CD14-positive monocyte (primary cell): ENCODE data around the gene SPSB1. TPM values are rescaled to one million over a fixed set of nuclear protein-coding genes. Genes with fewer than 3 reads are reported as not detected.

Source experiments
- DNase-seq, 3 donors: peaks; one replicate each; pipeline ENCODE4 v3.0.0-alpha.2; 2011 to 2022
- H2AFZ ChIP-seq: 2 replicates; pipeline ENCODE4 v1.6.0; 2012; ENCODE audit warnings: mild to moderate bottlenecking, low read depth, low read length, inconsistent platforms; ENCODE audit not compliant: insufficient read depth, poor library complexity, severe bottlenecking
- H3K27ac ChIP-seq, 2 donors: 1 replicate in 1 of 2; 2 replicates in 1 of 2; pipeline ENCODE4 v1.5.1; 2012 to 2013; ENCODE audit warnings: low read length in 2 of 2, control low read depth in 1 of 2, inconsistent platforms in 1 of 2, low read depth in 1 of 2, mild to moderate bottlenecking in 1 of 2
- H3K27me3 ChIP-seq, 2 donors: one replicate each; pipeline versions ENCODE4 v1.6.0 to v1.6.1; 2011 to 2013; ENCODE audit warnings: low read length in 2 of 2; ENCODE audit not compliant: control insufficient read depth in 2 of 2, insufficient read depth in 2 of 2
- H3K36me3 ChIP-seq, 2 donors: replicated peaks in 1 of 2; 1 replicate in 1 of 2; 2 replicates in 1 of 2; pipeline versions ENCODE4 v1.5.1 to v1.6.1; 2012 to 2013; ENCODE audit warnings: low read length in 2 of 2, control low read depth in 1 of 2, inconsistent platforms in 1 of 2, mild to moderate bottlenecking in 1 of 2; ENCODE audit not compliant: insufficient read depth in 2 of 2, control insufficient read depth in 1 of 2
- H3K4me1 ChIP-seq, 2 donors: 1 replicate in 1 of 2; 2 replicates in 1 of 2; pipeline versions ENCODE4 v1.5.1 to v1.6.1; 2012 to 2013; ENCODE audit warnings: low read length in 2 of 2, control low read depth in 1 of 2, inconsistent platforms in 1 of 2, mild to moderate bottlenecking in 1 of 2, moderate library complexity in 1 of 2; ENCODE audit not compliant: insufficient read depth in 2 of 2, control insufficient read depth in 1 of 2
- H3K4me2 ChIP-seq: replicated peaks from 2 replicates; pipeline ENCODE3; 2012; ENCODE audit warnings: low read length, moderate library complexity, mild to moderate bottlenecking; ENCODE audit not compliant: poor library complexity, severe bottlenecking; ENCODE audit errors: extremely low read depth
- H3K4me3 ChIP-seq, 3 experiments: fragments of 200-600 bp in 1 of 3; sonication (generic) in 1 of 3; replicated peaks in 1 of 3; 1 replicate in 2 of 3; 2 replicates in 1 of 3; pipeline ENCODE4 v1.5.1; 2011 to 2013; ENCODE audit warnings: low read length in 3 of 3, mild to moderate bottlenecking in 3 of 3, control low read depth in 2 of 3, low read depth in 2 of 3, inconsistent platforms in 1 of 3, moderate library complexity in 1 of 3
- H3K79me2 ChIP-seq: 2 replicates; pipeline ENCODE4 v1.6.0; 2012; ENCODE audit warnings: mild to moderate bottlenecking, control low read depth, inconsistent platforms, low read length, moderate library complexity; ENCODE audit not compliant: insufficient read depth
- H3K9ac ChIP-seq: 2 replicates; pipeline ENCODE4 v1.6.0; 2017; ENCODE audit warnings: low read length, mild to moderate bottlenecking; ENCODE audit not compliant: insufficient read depth, poor library complexity, severe bottlenecking
- H3K9me3 ChIP-seq, 2 donors: replicated peaks in 1 of 2; 1 replicate in 1 of 2; 2 replicates in 1 of 2; pipeline versions ENCODE4 v1.5.1 to v1.6.1; 2012 to 2013; ENCODE audit warnings: low read length in 2 of 2, control low read depth in 1 of 2; ENCODE audit not compliant: control insufficient read depth in 1 of 2, insufficient read depth in 1 of 2
- H4K20me1 ChIP-seq: 2 replicates; pipeline ENCODE4 v1.6.0; 2012; ENCODE audit warnings: mild to moderate bottlenecking, low read length, control low read depth, moderate library complexity; ENCODE audit not compliant: insufficient read depth
- H3K27ac Mint-ChIP-seq, 7 donors: one replicate each; pipeline ENCODE4 v1.8.0; 2020; ENCODE audit warnings: mild to moderate bottlenecking in 7 of 7, mixed read lengths in 7 of 7, moderate library complexity in 6 of 7, inconsistent platforms in 2 of 7
- H3K27me3 Mint-ChIP-seq, 3 donors: one replicate each; pipeline ENCODE4 v1.8.0; 2021 to 2022; ENCODE audit warnings: low read depth in 3 of 3, mild to moderate bottlenecking in 3 of 3, mixed read lengths in 3 of 3, moderate library complexity in 3 of 3, inconsistent platforms in 1 of 3
- H3K36me3 Mint-ChIP-seq, 2 donors: one replicate each; pipeline ENCODE4 v1.8.0; 2020; ENCODE audit warnings: mixed read lengths in 2 of 2, inconsistent platforms in 1 of 2, mild to moderate bottlenecking in 1 of 2
- H3K4me1 Mint-ChIP-seq: one replicate; pipeline ENCODE4 v1.8.0; 2020; ENCODE audit warnings: mild to moderate bottlenecking, mixed read lengths
- H3K4me3 Mint-ChIP-seq, 2 donors: one replicate each; pipeline ENCODE4 v1.8.0; 2020; ENCODE audit warnings: mild to moderate bottlenecking in 2 of 2, mixed read lengths in 2 of 2, moderate library complexity in 1 of 2
- H3K9me3 Mint-ChIP-seq, 7 donors: one replicate each; pipeline ENCODE4 v1.8.0; 2020 to 2022; ENCODE audit warnings: mixed read lengths in 7 of 7, mild to moderate bottlenecking in 6 of 7, moderate library complexity in 6 of 7, inconsistent platforms in 2 of 7
- WGBS: methylation state at CpG from one replicate; pipeline ENCODE4 v1.1.5; 2013; ENCODE audit warnings: missing lambda C conversion rate; ENCODE audit not compliant: insufficient coverage; 5-methylcytosine and 5-hydroxymethylcytosine counted together
- intact Hi-C, 2 donors: fragments of 100-400 bp; cut with micrococcal nuclease; formaldehyde crosslinking; loops; one replicate each; pipeline versions ENCODE4 v1.15.0 to v1.15.1; 2023
- polyA plus RNA-seq, 3 donors: library from polyadenylated mRNA; depleted of rRNA in 1 of 3; unstranded in 2 of 3; stranded (reverse) in 1 of 3; fragments of 300-500 nt in 2 of 3; fragments of >200 nt in 1 of 3; fragmentation: Illumina TruSeq in 2 of 3; gene quantifications; 1 replicate in 2 of 3; 2 replicates in 1 of 3; pipeline ENCODE4 v1.2.3, GENCODE V29; 2012 to 2021
- TF ChIP-seq, protein P1 (sequence below): fragments of 200-600 bp; IDR thresholded peaks from one replicate; pipeline ENCODE4 v1.8.0; 2022; ENCODE audit warnings: antibody characterized with exemption, mild to moderate bottlenecking

The SPSB1 gene
- polyA plus RNA-seq, 3 donors = 0.15 to 1.2 (median 0.29) TPM

GRCh38 chr1:9345922-9346321 lies 53.2 kb downstream of the SPSB1 start:
- no peak overlapping the region for H3K4me2 ChIP-seq
- H3K4me3 Mint-ChIP-seq = no peak overlapping the region
- peaks cover 0 to 7% (median 0%) of the 10 kb centered on the region in 7 donors for H3K9me3 Mint-ChIP-seq
- intact Hi-C loops = no loop called here
- H3K79me2 ChIP-seq = no peaks in the 10 kb centered on the region
- TF ChIP-seq, protein P1, sequence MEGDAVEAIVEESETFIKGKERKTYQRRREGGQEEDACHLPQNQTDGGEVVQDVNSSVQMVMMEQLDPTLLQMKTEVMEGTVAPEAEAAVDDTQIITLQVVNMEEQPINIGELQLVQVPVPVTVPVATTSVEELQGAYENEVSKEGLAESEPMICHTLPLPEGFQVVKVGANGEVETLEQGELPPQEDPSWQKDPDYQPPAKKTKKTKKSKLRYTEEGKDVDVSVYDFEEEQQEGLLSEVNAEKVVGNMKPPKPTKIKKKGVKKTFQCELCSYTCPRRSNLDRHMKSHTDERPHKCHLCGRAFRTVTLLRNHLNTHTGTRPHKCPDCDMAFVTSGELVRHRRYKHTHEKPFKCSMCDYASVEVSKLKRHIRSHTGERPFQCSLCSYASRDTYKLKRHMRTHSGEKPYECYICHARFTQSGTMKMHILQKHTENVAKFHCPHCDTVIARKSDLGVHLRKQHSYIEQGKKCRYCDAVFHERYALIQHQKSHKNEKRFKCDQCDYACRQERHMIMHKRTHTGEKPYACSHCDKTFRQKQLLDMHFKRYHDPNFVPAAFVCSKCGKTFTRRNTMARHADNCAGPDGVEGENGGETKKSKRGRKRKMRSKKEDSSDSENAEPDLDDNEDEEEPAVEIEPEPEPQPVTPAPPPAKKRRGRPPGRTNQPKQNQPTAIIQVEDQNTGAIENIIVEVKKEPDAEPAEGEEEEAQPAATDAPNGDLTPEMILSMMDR = no peak
- H3K27me3 ChIP-seq = peaks cover 0 to 4% of the 10 kb centered on the region in 2 donors
- H3K4me1 Mint-ChIP-seq = peaks cover 5% of the 10 kb centered on the region
- H2AFZ ChIP-seq = no peak overlapping the region
- H3K4me3 ChIP-seq = no peak overlapping the region
- H3K27me3 Mint-ChIP-seq = peaks cover 10 to 25% (median 19%) of the 10 kb centered on the region in 3 donors
- no peaks in the 10 kb centered on the region for H4K20me1 ChIP-seq
- H3K9ac ChIP-seq = no peak overlapping the region
- H3K36me3 Mint-ChIP-seq = no peaks in the 10 kb centered on the region
- H3K27ac ChIP-seq = no peak overlapping the region
- WGBS = 88% methylated on average over 6 of the region's 9 CpGs
- H3K9me3 ChIP-seq = no peaks in the 10 kb centered on the region
- DNase-seq = no peak
- H3K36me3 ChIP-seq = no peaks in the 10 kb centered on the region
- H3K27ac Mint-ChIP-seq = no peak overlapping the region
- peaks cover 4% of the 10 kb centered on the region in 2 donors for H3K4me1 ChIP-seq

DNA sequence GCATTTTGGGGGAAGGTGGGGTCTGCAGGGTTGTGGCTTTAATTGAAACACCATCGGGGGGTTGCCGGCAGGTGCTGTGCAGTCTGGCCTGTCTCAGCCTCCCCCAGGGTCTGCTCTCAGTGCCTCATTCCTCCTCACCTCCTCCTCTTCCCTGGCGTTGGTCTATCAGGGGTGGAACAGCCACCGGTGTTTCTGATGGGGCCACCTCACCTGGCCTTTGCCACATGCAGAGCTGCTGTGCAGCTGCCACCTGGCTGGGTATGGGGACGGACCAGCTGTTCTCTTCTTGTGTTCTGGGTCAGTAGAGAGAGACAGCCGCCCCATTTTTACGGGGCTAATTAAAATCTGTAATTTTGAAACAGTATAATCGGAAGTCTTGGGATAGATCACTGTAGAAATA lies 53.9 kb downstream of the SPSB1 start:
- Histone ChIP-seq H3K27ac (no peak overlapping the region), H3K27me3 (peaks cover 0 to 4% of the 10 kb centered on the region in 2 donors), H3K4me2 (no peak overlapping the region), H3K9me3 (no peaks in the 10 kb centered on the region), H3K4me1 (no peaks in the 10 kb centered on the region), H2AFZ (no peak overlapping the region), H3K4me3 (no peak overlapping the region), H4K20me1 (no peaks in the 10 kb centered on the region), H3K36me3 (no peaks in the 10 kb centered on the region), H3K79me2 (no peaks in the 10 kb centered on the region), H3K9ac (no peak overlapping the region)
- H3K4me3 Mint-ChIP-seq = no peak overlapping the region
- TF ChIP-seq, protein P1 = no peak
- DNase-seq = no peak
- WGBS = 92% methylated on average over 4 of the region's 8 CpGs
- H3K9me3 Mint-ChIP-seq = peaks cover 0 to 8% (median 0%) of the 10 kb centered on the region in 7 donors
- H3K27ac Mint-ChIP-seq = no peak overlapping the region
- H3K4me1 Mint-ChIP-seq = no peaks in the 10 kb centered on the region
- intact Hi-C loops = no loop called here
- no peaks in the 10 kb centered on the region for H3K36me3 Mint-ChIP-seq
- H3K27me3 Mint-ChIP-seq = peaks cover 10 to 21% (median 19%) of the 10 kb centered on the region in 3 donors
